PC-3 (cell line): ENCODE results near the gene LRRC47.

Source experiments
- CTCF ChIP-seq: fragments of 300-600 bp; sonication (generic); conservative IDR thresholded peaks from 2 replicates; pipeline ENCODE4 v1.5.1; 2017; ENCODE audit warnings: antibody characterized with exemption, low read depth, mild to moderate bottlenecking, low read length
- EZH2phosphoT487 ChIP-seq: fragments of 300-600 bp; sonication (generic); IDR thresholded peaks from 2 replicates; pipeline ENCODE4 v1.6.1; 2018; ENCODE audit warnings: mild to moderate bottlenecking, antibody characterized with exemption, low read length, borderline replicate concordance

- TF ChIP-seq CTCF (no peak), EZH2phosphoT487 (no peak)
Measured at GRCh38 chr1:3741566-3742438, 54.5 kb downstream of the LRRC47 start.
